ENCODE measurements around the gene UGT1A10.

UGT1A10 gene

GRCh38 chr2:233792720-233793119 is 156.5 kb downstream of the UGT1A10 start:
- TF ChIP-seq CTCF (IDR thresholded peaks at IDR 0.05; ENCODE audit: low read depth, low read length) (no peak), MYC (IDR thresholded peaks at IDR 0.05; ENCODE audit: low read depth, low read length) (no peak), MAX (IDR thresholded peaks at IDR 0.05; ENCODE audit: low read depth, low read length) (no peak), POLR2A (IDR thresholded peaks at IDR 0.05; ENCODE audit: extremely low read depth, insufficient read length) (no peak)
- no peak for DNase-seq (ENCODE audit: low read depth)
- no peak overlapping the region for H3K4me3 ChIP-seq (ENCODE audit: low read depth, low read length)

GRCh38 chr2:233793465-233794127 is 157.3 kb downstream of the UGT1A10 start:
- TF ChIP-seq MYC (IDR thresholded peaks at IDR 0.05; ENCODE audit: low read depth, low read length) (no peak), MAX (IDR thresholded peaks at IDR 0.05; ENCODE audit: low read depth, low read length) (no peak), POLR2A (IDR thresholded peaks at IDR 0.05; ENCODE audit: extremely low read depth, insufficient read length) (no peak), CTCF (IDR thresholded peaks at IDR 0.05; ENCODE audit: low read depth, low read length) (no peak)
- no peak for DNase-seq (ENCODE audit: low read depth)
- H3K4me3 ChIP-seq (ENCODE audit: low read depth, low read length), result no peak overlapping the region

GRCh38 chr2:233794128-233794658 is 157.9 kb downstream of the UGT1A10 start:
- DNase-seq (ENCODE audit: low read depth), result no peak
- no peak for TF ChIP-seq POLR2A (IDR thresholded peaks at IDR 0.05; ENCODE audit: extremely low read depth, insufficient read length)
- no peak for TF ChIP-seq MYC (IDR thresholded peaks at IDR 0.05; ENCODE audit: low read depth, low read length)
- TF ChIP-seq MAX (IDR thresholded peaks at IDR 0.05; ENCODE audit: low read depth, low read length), result no peak
- no peak for TF ChIP-seq CTCF (IDR thresholded peaks at IDR 0.05; ENCODE audit: low read depth, low read length)
- H3K4me3 ChIP-seq (ENCODE audit: low read depth, low read length), result no peak overlapping the region

- no peak for TF ChIP-seq MYC (IDR thresholded peaks at IDR 0.05; ENCODE audit: low read depth, low read length)
- no peak for TF ChIP-seq CTCF (IDR thresholded peaks at IDR 0.05; ENCODE audit: low read depth, low read length)
- no peak for TF ChIP-seq MAX (IDR thresholded peaks at IDR 0.05; ENCODE audit: low read depth, low read length)
- no peak for TF ChIP-seq POLR2A (IDR thresholded peaks at IDR 0.05; ENCODE audit: extremely low read depth, insufficient read length)
- no peak overlapping the region for H3K4me3 ChIP-seq (ENCODE audit: low read depth, low read length)
- no peak for DNase-seq (ENCODE audit: low read depth)
These were observed 159.5 kb downstream of the UGT1A10 start for GRCh38 chr2:233795735-233796171.

GRCh38 chr2:233796254-233796653 is 160.0 kb downstream of the UGT1A10 start:
- no peak for DNase-seq (ENCODE audit: low read depth)
- TF ChIP-seq MAX (IDR thresholded peaks at IDR 0.05; ENCODE audit: low read depth, low read length) (no peak), MYC (IDR thresholded peaks at IDR 0.05; ENCODE audit: low read depth, low read length) (no peak), POLR2A (IDR thresholded peaks at IDR 0.05; ENCODE audit: extremely low read depth, insufficient read length) (no peak), CTCF (IDR thresholded peaks at IDR 0.05; ENCODE audit: low read depth, low read length) (no peak)
- H3K4me3 ChIP-seq (ENCODE audit: low read depth, low read length), result no peak overlapping the region
